Stimulated activated CD4-positive, alpha-beta T cell treated with anti-CD3 and anti-CD28 coated beads, Interleukin-15, amount 100 ng/mL, for 1 hour (primary cell): Measurements from ENCODE around the gene PDE4D.

Source experiments
- DNase-seq, 2 donors: peaks; one replicate each; pipeline ENCODE4 v3.0.0-alpha.2; 2020; ENCODE audit warnings: low read depth in 1 of 2, low spot score in 1 of 2

Gene PDE4D

GRCh38 chr5:59132131-59132530, 761.4 kb downstream of the PDE4D start:
- no peak for DNase-seq

GRCh38 chr5:59130431-59130830, 763.1 kb downstream of the PDE4D start:
- DNase-seq = no peak

GRCh38 chr5:59128646-59129290, 764.8 kb downstream of the PDE4D start:
- DNase-seq = no peak

GRCh38 chr5:59126708-59127573, 766.6 kb downstream of the PDE4D start:
- DNase-seq = no peak

GRCh38 chr5:59126016-59126707, 767.4 kb downstream of the PDE4D start:
- no peak for DNase-seq

- no peak for DNase-seq
Observed at GRCh38 chr5:59125011-59125961, 768.2 kb downstream of the PDE4D start.

- DNase-seq = no peak
Observed at GRCh38 chr5:59123595-59124561, 769.6 kb downstream of the PDE4D start.

- DNase-seq = no peak
Observed at GRCh38 chr5:59119480-59119879, 774.0 kb downstream of the PDE4D start.

GRCh38 chr5:59117320-59117719, 776.2 kb downstream of the PDE4D start:
- DNase-seq = no peak

- no peak for DNase-seq
Observed at GRCh38 chr5:59116231-59116865, 777.2 kb downstream of the PDE4D start.

GRCh38 chr5:59115345-59115744, 778.2 kb downstream of the PDE4D start:
- DNase-seq = no peak

- DNase-seq = no peak
Observed at GRCh38 chr5:59109383-59109782, 784.1 kb downstream of the PDE4D start.

- no peak for DNase-seq
Observed at GRCh38 chr5:59107692-59108091, 785.8 kb downstream of the PDE4D start.

- no peak for DNase-seq
Observed at GRCh38 chr5:59104400-59105127, 789.0 kb downstream of the PDE4D start.

- no peak for DNase-seq
Observed at GRCh38 chr5:59103303-59103702, 790.2 kb downstream of the PDE4D start.

GRCh38 chr5:59102437-59102836, 791.1 kb downstream of the PDE4D start:
- no peak for DNase-seq

- DNase-seq = no peak
Observed at GRCh38 chr5:59100875-59101274, 792.7 kb downstream of the PDE4D start.

GRCh38 chr5:59099995-59100345, 793.6 kb downstream of the PDE4D start:
- no peak for DNase-seq
